ENCODE data around the gene ADPGK.
A peak's percentile ranks its signal among the peaks of the same experiment; 100 is the strongest.
"Not testable (repeated sequence)": the region's sequence is repeated elsewhere in the genome, so short reads cannot be mapped to it uniquely, and the experiment has no call there.

The ADPGK gene

DNA sequence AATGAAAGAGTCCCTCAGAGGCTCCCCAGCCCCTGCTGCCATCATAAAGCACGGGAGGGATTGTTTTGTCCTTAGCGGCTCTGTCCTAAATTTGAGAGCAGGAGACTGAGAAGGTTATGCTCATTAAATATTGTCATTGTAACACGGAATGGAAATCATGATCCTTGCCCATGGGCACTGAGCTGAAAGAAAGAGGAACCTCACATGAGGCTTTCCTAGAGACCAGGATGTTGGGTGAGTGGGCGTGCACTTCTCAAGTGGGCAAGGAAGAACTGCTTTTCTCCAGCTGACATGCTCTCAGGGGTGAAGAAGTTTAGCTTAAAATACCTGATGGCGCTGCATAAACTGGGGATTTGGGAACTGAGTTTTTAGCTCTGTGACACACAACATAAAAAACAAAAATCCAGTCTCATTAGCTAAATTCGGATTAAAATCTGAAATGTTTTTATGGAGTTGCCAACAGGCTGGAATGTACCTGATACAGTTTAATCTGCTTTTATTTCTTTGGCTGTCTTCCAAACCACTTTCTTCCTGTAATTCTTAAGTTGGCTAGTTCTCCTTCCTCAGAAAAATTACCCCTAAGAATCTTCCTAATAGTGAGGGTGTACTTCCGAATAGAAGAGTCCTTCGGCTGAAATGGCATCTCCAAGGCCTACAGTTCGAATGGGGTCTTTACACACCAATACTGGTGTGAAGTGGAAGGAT, 31.7 kb downstream of the ADPGK start:
- DNase-seq (ENCODE audit: low read depth, low spot score) = no peak

DNA sequence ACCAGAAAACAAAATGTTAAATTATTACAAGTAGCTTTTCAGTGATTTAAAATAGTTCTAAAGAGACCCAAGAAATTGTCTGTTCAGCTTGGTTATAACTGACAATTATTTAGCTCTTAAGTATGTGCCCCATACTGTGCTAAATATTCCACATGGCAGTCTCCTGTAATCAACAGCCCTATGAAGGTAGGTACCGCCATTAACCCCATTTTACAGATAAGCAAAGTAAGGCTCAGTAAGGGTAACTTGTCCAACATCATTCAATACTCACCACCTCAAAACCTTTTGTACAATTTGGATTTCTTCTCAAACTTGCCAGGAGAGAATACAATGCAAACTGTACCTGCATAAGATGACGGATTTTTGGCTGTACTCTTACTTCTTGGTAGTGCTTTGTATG, 33.9 kb downstream of the ADPGK start:
- no peak for DNase-seq (ENCODE audit: low read depth, low spot score)

DNA sequence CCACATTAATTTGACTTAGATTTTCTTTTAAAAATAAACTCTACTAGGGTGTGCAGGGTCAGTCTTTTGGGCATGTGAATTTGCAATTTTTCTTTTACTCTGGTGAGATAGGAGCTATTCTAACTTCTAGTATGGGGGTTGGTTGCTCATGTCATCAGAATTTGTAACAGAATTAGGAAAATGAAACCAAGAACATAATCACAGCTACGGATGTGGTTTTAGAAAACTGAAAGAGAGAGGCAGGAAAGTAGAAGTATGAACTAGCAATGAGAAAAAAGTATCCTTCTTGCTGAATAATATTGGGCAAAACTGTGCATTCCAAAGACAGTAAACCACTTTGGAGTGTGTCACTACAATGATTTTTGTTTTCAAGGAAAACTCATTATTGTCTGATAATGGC, 43.3 kb downstream of the ADPGK start:
- DNase-seq (ENCODE audit: low read depth, low spot score) = no peak

DNA sequence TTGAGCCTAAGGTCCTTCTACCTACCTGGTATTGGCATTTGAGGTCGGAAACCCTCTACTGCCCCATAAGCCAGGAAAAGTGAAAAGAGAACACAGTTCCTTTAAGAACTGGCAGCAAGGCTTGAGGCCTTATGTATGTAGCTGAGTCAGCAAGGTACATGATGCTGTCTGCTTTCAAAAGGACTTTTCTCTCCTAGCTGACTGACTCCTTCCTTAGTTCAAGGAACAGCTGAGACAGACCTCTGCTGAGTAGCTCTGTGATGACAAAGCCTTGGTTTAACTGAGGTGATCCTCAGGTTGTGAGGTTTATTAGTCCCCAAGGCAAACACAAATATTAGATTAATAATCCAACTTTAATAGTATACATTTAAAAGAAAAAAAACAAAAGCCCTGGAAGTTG, 45.8 kb downstream of the ADPGK start:
- no peak for DNase-seq (ENCODE audit: low read depth, low spot score)

DNA sequence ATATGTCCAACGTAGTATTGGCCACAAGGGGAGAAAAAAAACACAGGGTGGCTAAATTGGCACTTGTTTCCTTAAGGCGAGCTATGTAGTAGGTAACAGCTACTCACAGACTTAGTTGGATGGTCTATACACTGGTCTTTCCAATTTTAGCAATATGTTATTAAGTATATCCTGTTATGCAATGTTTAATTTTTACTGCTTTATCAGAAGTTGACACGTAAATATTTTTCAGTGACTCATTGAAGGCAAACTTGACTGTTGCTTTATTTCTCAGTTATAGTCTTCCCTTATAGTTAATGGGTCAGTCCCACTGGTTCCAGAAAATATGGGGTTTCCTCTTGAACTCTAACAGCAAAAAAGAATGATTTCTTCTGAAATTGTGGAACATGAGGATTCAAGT, 46.5 kb downstream of the ADPGK start:
- DNase-seq (ENCODE audit: low read depth, low spot score) = no peak

DNA sequence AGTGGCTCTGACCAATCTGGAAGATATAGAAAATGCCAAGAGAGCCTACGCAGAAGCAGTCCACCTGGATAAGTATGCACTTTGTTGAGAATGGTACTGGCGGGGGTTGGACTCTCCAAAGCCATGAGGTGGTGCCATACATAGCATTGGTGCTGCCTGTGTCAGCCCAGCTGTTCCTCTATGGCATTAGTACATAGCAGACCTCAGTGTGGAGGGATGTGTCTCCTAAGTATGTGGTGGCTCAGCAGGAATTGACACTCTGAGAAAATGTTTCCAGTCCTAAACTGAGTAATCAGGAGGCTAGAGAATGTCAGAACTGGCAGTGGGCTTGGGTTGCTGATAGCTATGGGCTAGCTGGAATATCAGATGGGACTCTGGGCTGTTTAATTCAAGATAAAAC, 48.4 kb downstream of the ADPGK start:
- no peak for DNase-seq (ENCODE audit: low read depth, low spot score)

DNA sequence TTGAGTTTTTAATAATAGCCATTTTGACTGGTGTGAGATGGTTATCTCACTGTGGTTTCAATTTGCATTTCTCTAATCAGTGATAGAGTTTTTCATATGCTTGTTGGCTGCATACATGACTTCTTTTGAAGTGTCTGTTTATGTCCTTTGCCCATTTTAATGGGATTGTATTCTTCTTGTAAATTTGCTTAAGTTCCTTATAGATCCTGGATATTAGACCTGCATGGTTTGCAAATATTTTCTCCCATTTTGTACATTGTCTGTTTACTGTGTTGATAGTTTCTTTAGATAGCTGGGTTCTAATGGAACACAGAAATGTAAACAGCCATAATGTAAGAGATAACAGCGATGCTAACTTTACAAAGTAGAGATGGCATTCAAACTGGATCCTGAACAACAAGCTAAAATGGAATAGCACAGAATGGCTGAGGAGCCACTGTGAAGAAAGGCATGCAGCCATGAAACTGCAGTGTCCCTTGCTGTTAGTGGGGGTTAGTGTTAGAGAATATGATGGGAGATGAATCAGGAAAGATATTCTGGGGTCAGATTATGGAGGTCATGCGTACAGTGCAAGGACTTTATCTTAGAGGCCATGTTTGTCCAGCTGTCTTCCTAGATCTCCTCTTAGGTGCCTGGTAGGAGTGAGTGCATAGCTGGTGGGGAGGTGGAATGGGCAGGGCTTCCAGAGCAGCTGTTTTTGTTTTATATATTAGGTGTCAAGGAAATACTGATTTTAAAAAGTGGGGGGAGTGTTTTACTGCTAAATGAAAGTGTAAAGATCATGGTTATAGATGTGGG, 49.4 kb downstream of the ADPGK start:
- no peak for DNase-seq (ENCODE audit: low read depth, low spot score)

DNA sequence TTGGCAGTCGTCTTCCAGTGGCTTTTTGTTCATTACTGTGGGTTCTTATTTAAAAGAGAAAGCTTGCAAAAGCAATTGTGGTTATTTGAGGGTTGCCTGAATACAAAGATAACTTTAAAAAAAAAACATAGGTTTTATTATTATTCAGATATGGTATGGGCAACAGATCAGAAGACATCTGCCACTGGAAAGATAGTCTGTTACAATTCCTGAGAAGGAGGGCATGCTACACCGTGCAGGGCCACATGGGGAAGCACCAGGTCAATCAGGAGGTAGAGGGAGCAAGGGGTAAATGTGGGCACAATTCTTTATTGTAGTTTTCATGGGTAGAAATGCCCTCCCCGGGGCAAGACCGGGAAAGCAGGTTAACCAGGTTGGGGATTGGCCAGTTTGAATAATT, 51.0 kb downstream of the ADPGK start:
- DNase-seq (ENCODE audit: low read depth, low spot score) = no peak

DNA sequence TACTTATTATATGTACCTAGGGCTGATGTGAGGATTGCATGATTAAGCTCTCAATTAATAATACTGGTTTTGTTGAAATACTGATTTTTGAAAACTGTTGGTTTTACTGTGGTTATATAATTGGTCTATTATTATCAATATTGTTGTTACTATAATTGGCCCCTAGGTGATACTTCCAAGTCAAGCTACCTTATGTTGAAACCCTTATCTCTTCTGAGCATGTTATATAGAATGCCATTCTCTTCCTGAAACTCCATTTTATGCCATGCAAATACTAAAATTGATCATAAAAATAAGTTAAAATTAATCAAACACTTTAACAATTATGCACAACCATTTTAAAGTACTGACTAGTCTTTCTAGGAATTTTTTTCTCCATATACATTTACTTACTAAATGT, 51.5 kb downstream of the ADPGK start:
- no peak for DNase-seq (ENCODE audit: low read depth, low spot score)

DNA sequence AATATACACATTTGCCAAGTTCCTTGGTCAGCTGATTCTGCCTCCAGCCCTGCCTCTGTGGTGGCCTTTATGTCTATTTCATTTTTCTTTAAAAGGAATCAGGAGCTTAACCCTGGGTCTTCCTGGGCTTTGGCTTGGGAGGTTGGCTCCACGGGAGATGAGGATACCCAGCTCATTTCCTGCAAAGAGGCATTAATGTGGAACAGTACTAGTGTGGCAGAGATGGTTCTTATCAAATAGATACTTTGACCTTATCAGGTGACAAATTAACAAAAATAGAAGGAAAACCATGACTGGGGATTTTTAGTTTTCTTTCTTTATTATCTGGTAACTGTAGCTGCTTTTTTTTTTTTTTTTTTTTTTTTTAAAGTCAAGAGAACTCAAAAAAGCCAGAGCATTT, 54.7 kb downstream of the ADPGK start:
- no peak for DNase-seq (ENCODE audit: low read depth, low spot score)

DNA sequence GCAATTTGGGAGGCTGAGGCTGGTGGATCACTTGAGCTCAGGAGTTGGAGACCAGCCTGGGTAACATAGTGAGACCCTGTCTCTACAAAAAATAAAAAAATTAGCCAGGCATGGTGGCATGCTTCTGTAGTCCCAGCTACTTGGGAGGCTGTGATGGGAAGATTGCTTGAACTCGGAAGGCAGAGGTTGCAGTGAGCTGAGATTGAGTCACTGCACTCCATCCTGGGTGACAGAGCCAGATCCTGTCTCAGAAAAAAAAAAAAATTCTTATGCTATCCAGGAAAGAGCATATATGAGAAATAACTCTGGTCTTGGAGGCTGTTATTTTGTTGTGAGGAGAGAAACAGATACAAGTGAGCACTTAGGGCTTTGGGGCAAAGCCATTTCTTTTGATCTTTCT, 55.3 kb downstream of the ADPGK start:
- DNase-seq (ENCODE audit: low read depth, low spot score) = not testable (repeated sequence)

DNA sequence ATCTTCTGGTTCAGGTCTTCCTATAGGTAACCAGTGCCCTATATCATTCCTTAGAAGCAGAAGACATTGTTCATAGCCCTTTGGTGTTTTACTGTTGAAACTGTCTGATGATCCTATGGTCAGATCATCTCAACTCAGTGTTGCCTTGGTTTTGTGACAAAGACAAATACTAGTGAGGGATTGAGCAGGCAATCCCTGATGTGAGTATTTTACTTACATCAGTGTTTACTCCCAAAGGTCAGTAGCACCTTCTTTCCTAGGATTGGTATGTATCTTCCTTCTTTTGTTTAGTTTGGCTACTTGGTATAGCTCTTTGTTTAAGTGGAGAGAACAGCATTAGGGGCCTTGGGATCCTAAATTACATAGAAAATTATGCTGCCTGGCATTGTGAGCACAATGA, 56.4 kb downstream of the ADPGK start:
- DNase-seq (ENCODE audit: low read depth, low spot score) = no peak

DNA sequence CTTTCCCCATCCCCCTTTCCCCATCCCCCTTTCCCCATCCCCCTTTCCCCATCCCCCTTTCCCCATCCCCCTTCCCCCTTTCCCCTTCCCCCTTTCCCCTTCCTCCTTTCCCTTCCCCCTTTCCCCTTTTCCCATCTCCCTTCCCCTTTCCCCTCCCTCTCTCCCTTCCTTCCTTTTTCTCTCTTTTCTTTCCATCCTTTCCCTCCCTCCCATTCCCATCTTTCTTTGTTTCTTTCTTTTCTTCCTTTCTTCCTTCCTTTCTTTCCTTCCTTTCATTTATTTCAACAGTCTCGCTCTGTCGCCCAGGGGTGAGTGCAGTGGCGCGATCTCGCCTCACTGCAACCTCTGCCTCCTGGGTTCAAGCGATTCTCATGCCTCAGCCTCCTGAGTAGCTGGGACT, 57.7 kb downstream of the ADPGK start:
- not testable (repeated sequence) for DNase-seq (ENCODE audit: low read depth, low spot score)

DNA sequence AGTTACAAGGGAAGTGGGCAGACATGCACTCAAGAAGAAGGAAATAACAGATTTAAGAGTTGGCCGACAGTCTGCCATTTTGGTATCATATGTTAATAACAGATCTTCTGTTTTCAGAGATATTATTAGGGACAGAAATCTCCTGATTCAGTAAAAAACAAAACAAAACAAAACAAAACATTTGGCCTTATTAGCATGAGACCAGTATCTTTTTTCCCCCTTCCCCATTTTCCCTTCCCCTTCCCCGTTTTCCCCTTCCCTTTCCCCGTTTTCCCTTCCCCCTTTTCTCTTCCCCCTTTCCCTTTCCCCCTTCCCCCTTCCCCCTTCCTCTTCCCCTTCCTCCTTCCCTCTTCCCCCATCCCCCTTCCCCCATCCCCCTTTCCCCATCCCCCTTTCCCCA, 58.1 kb downstream of the ADPGK start:
- no peak for DNase-seq (ENCODE audit: low read depth, low spot score)

DNA sequence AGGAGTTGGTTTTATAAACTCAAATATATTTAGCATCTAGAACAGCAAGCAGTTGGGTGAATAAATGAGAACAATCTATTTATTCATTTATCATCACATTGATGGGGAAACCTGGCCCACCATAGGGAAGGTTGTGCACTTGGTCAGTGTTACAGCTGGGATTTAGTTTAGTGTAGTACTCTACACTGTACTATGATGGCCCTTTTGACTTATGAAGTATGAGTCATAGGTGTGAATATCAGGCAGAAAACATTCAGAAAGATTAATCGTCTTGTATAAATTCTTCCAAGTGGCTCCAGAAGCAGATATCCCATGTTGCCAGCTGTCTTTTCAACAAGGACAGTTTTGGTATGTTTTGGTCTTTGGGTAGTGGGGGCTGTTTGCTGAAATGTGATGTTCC, 59.5 kb downstream of the ADPGK start:
- no peak for DNase-seq (ENCODE audit: low read depth, low spot score)

DNA sequence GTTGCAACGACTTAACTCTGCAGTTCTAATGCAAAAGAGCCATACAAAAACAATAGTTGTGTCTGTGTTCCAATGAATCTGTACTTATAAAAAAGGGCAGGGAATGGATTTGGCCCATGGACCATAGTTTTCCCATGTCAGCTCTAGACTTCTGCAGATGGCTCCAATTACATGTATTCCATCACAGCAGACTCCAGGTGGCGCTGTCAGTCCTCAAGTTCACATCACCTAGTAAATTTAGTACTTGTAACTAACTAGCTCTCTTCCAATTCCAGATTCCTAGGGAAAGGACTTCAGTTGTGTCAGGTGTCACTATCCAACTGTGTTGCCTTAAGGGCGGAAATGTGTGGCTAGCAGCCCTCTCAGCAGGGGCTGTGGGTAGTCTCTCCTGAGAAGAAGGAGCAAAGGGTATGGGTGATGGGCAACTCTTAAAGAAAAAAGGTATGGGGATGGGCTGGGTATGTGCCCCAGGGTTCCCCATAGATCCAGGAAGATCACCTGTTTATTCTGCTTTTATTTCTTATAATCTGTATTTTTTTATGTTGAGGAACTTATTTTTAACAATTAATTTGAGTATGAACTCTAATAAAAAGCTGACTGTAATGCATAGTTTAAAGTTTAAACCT, 61.4 kb downstream of the ADPGK start:
- DNase-seq (ENCODE audit: low read depth, low spot score) = peak; percentile 70

DNA sequence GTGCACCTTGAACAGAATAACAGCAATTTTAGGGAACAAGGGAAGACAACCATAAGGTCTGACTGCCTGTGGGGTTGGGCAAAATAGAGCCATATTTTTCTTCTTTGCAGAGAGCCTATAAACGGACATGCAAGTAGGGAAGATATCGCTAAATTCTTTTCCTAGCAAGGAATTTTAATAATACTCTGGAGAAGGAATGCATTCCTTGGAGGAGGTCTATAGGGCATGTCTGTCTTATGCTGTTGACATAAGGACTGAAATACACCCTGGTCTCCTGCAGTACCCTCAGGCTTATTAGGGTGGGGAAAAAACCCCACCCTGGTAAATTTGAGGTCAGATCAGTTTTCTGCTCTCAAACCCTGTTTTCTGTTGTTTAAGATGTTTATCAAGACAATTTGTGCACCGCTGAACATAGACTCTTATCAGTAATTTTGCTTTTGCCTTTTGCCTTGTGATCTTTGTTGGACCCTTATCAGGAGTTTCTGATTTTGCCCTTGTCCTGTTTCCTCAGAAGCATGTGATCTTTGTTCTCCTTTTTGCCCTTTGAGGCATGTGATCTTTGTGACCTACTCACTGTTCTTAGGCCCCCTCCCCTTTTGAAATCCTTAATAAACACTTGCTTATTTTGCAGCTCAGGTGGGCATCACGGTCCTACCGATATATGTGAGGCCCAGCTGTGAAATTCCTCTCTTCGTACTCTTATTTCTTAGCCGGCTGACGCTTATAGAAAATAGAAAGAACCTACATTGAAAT, 74.8 kb downstream of the ADPGK start:
- DNase-seq (ENCODE audit: low read depth, low spot score) = not testable (repeated sequence)

DNA sequence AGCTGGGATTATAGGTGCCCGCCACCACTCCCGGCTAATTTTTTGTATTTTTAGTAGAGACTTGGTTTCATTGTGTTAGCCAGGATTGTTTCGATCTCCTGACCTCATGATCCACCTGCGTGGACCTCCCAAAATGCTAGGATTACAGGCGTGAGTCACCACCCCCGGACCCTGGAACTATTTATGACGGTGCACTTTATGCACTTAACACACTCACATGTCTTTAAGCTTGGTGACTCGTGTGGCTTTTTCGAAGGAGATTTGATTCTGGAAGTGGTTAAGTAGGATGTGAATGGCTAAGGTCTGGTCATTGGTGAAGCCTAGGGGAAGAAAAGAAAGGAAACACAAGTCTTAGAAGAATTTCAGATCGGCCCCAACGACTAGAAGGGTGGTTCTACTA, 77.3 kb downstream of the ADPGK start:
- DNase-seq (ENCODE audit: low read depth, low spot score) = peak; percentile 7

Measured in ELF-1 (cell line).